Nephron progenitor cell (in vitro differentiated cells): Measurements from ENCODE around the gene TXLNB.

Experiments
- DNase-seq: peaks from one replicate; pipeline ENCODE4 v3.0.0; 2021
- H3K27ac Mint-ChIP-seq: 2 replicates; pipeline ENCODE4 v1.8.0; 2021; ENCODE audit warnings: mild to moderate bottlenecking, moderate library complexity, mixed read lengths
- H3K27me3 Mint-ChIP-seq: 2 replicates; pipeline ENCODE4 v1.8.0; 2021; ENCODE audit warnings: mild to moderate bottlenecking, low read depth, mixed read lengths; ENCODE audit not compliant: poor library complexity
- H3K36me3 Mint-ChIP-seq: 2 replicates; pipeline ENCODE4 v1.8.0; 2021; ENCODE audit warnings: low read depth, mixed read lengths
- H3K4me1 Mint-ChIP-seq: 2 replicates; pipeline ENCODE4 v1.8.0; 2021; ENCODE audit warnings: mixed read lengths
- H3K4me3 Mint-ChIP-seq: 2 replicates; pipeline ENCODE4 v1.8.0; 2021; ENCODE audit warnings: mild to moderate bottlenecking, moderate library complexity, mixed read lengths
- H3K9me3 Mint-ChIP-seq: 2 replicates; pipeline ENCODE4 v1.8.0; 2021; ENCODE audit warnings: mild to moderate bottlenecking, moderate library complexity, mixed read lengths
- TF ChIP-seq, protein P1 (sequence below): fragments of 200-600 bp; sonication (generic); IDR thresholded peaks from 2 replicates; pipeline ENCODE4 v1.5.0; 2021; ENCODE audit warnings: antibody characterized with exemption

The TXLNB gene

DNA sequence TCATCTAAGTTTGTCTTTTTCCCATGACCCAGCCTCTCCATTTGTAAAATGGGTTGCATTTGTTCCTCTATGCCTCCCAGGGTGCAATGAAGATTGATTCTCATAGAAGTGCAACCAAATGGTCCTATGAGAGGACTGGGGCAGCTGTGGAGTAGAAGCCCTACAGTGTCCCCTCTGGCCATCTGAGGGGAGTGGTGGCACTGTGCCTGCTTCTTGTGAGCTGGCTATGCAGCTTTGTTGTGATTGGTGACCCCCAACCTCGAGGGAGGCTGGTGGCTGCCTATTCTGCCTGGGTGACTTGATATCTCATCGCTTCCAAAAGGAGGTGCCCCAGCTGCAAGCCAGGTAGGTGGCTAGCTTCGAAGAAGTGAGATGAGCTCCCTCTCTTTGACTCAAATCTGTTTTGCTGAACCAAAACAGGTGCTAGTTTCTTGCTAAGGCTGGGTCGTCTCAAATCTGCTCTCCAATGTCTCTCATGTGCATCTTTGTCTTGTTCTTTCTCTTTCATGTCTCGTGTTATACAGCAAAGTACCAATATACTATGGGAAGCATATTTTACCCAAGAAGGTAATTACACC is 33.9 kb downstream of the TXLNB start:
- H3K27me3 Mint-ChIP-seq = no peaks in the 10 kb centered on the region
- H3K4me3 Mint-ChIP-seq = no peak overlapping the region
- no peak for DNase-seq
- H3K4me1 Mint-ChIP-seq = peaks cover 8% of the 10 kb centered on the region
- TF ChIP-seq, protein P1, sequence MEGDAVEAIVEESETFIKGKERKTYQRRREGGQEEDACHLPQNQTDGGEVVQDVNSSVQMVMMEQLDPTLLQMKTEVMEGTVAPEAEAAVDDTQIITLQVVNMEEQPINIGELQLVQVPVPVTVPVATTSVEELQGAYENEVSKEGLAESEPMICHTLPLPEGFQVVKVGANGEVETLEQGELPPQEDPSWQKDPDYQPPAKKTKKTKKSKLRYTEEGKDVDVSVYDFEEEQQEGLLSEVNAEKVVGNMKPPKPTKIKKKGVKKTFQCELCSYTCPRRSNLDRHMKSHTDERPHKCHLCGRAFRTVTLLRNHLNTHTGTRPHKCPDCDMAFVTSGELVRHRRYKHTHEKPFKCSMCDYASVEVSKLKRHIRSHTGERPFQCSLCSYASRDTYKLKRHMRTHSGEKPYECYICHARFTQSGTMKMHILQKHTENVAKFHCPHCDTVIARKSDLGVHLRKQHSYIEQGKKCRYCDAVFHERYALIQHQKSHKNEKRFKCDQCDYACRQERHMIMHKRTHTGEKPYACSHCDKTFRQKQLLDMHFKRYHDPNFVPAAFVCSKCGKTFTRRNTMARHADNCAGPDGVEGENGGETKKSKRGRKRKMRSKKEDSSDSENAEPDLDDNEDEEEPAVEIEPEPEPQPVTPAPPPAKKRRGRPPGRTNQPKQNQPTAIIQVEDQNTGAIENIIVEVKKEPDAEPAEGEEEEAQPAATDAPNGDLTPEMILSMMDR = no peak
- H3K27ac Mint-ChIP-seq = no peak overlapping the region
- no peaks in the 10 kb centered on the region for H3K9me3 Mint-ChIP-seq
- H3K36me3 Mint-ChIP-seq = no peaks in the 10 kb centered on the region

DNA sequence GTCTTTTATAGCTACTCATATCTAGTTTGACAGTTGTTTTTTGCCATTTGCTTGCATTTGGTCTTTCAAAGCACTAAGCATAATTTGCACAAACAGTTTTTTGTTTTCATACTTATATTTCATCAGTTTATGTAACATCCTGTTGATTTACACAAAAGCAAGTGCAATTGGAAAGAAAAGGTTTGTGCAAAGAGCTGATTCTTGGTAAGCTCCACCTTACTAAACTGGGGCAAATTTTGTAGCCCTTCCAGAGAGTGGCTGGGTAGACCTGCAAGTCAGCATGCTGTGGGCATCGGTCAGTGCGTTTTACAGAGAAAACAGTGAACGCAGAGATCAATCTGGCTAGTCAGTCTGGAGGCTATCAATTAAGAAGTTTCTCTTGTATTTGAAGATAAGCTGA is 34.5 kb downstream of the TXLNB start:
- H3K4me3 Mint-ChIP-seq = no peak overlapping the region
- H3K36me3 Mint-ChIP-seq = no peaks in the 10 kb centered on the region
- no peaks in the 10 kb centered on the region for H3K27me3 Mint-ChIP-seq
- DNase-seq = no peak
- peaks cover 2% of the 10 kb centered on the region for H3K4me1 Mint-ChIP-seq
- H3K27ac Mint-ChIP-seq = no peak overlapping the region
- H3K9me3 Mint-ChIP-seq = no peaks in the 10 kb centered on the region
- TF ChIP-seq, protein P1 = no peak

DNA sequence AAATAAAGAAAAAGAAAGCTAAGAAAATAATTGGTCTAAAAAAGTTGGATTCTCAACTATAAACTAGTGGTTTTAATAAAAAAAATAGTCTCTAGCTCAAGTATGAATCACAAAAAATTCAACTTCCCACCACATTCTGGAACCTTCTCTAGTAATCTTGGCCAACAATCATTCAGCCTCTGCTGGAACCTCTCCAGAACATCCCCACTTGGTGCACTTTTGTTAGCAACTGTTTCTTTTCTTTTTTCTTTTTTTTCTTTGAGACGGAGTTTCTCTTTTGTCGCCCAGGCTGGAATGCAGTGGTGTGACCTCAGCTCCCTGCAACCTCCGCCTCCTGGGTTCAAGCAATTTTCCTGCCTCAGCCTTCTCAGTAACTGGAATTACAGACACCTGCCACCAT is 35.7 kb downstream of the TXLNB start:
- no peak overlapping the region for H3K27ac Mint-ChIP-seq
- no peaks in the 10 kb centered on the region for H3K4me1 Mint-ChIP-seq
- H3K4me3 Mint-ChIP-seq = no peak overlapping the region

DNA sequence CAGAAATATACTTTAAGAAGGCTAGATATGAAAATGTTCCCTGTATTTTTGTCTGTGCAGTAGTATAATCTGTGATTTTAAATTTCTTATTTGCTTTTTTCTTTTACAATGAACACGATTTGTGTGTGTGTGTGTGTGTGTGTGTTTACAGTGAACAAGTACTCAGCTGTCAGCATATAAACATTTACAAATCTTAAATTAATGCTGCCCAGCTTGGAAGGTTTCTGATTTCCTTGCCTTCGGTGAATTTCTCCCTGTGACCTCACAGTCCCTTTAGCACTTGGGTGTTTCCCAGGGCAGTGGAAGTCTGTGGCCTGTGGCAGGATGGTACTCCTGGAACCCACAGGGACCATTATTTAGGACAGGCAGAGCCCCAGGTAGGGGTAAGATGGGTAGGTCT is 37.6 kb downstream of the TXLNB start:
- Mint-ChIP-seq H3K27ac (no peak overlapping the region), H3K27me3 (no peaks in the 10 kb centered on the region), H3K36me3 (no peaks in the 10 kb centered on the region), H3K4me1 (no peaks in the 10 kb centered on the region), H3K4me3 (no peak overlapping the region), H3K9me3 (no peaks in the 10 kb centered on the region)
- no peak for DNase-seq
- TF ChIP-seq, protein P1 = no peak

More for the DNA sequence above, 35.7 kb downstream of the TXLNB start:
- Mint-ChIP-seq H3K9me3 (no peaks in the 10 kb centered on the region), H3K27me3 (no peaks in the 10 kb centered on the region), H3K36me3 (no peaks in the 10 kb centered on the region)
- TF ChIP-seq, protein P1 = no peak
- DNase-seq = no peak

DNA sequence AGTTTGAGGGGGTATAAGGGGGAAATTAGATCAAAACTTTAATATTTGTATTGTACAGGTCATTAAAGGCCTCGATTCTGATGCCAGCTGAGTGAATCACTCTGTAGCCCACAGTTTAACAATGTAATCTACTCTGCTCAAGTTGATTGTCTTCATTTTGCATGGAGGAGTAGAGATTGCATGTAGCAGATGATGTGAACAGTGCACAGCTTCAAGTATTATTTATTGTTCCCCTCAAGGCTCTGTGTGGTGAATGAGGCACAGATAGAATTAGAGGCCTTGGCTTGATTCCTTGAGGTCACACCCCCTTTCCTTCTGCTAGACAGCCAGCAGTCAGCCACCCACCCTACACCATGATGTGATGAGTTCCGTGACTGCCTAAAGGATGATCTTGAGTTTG is 38.1 kb downstream of the TXLNB start:
- TF ChIP-seq, protein P1 = no peak
- H3K4me3 Mint-ChIP-seq = no peak overlapping the region
- H3K4me1 Mint-ChIP-seq = no peaks in the 10 kb centered on the region
- no peaks in the 10 kb centered on the region for H3K9me3 Mint-ChIP-seq
- no peak overlapping the region for H3K27ac Mint-ChIP-seq
- H3K36me3 Mint-ChIP-seq = no peaks in the 10 kb centered on the region
- no peak for DNase-seq
- H3K27me3 Mint-ChIP-seq = no peaks in the 10 kb centered on the region

DNA sequence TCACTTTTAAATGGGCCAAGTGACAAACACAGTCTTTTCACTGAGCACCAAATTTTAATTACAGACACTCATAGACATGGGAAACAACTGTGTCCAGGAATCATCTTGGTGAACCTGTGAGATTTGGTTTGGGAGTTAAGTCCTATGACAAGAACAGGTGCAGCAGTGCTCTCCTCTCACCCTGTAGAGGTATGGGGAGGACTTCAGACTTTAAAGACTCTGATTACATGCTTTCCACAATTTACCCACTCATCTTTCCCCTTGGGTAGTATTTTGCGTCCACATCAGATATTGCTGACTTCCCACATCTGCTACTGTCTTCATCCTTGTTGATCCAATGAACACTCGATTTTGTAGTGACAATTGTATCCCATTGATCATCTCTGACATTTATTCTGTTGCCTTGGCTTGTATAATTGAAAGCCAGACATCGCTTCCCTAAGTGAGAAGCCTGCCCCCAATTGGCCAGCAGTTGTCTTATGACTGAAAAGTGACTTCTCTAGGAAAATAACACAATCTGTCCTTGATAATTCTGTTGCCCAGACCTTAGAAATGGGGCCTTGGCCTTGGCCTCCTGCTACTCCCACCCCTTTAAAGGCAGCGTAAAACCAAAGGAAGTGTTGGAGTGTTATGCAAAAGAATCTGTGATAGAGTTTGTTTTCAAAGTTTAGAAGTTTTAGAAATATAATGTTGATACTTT is 40.0 kb downstream of the TXLNB start:
- Mint-ChIP-seq H3K27me3 (no peaks in the 10 kb centered on the region), H3K4me1 (no peaks in the 10 kb centered on the region), H3K4me3 (no peak overlapping the region), H3K27ac (no peak overlapping the region), H3K9me3 (no peaks in the 10 kb centered on the region), H3K36me3 (no peaks in the 10 kb centered on the region)
- TF ChIP-seq, protein P1 = no peak
- no peak for DNase-seq
